Measurements from ENCODE around the gene RAD9A.

Gene RAD9A

GRCh38 chr11:67357831-67358670, 33.7 kb upstream of the RAD9A start:
- TF ChIP-seq CTCF (IDR thresholded peaks at IDR 0.05; ENCODE audit: low read length, missing control alignments), result no peak
- peak; percentile 49 for DNase-seq (ENCODE audit: low read depth)
- H3K4me3 ChIP-seq (replicated peaks; ENCODE audit: low read depth, low read length), result no peak overlapping the region

GRCh38 chr11:67364169-67364568, 27.6 kb upstream of the RAD9A start:
- DNase-seq (ENCODE audit: low read depth), result no peak
- TF ChIP-seq CTCF (IDR thresholded peaks at IDR 0.05; ENCODE audit: low read length, missing control alignments), result no peak

GRCh38 chr11:67364783-67365722, 26.7 kb upstream of the RAD9A start:
- no peak for TF ChIP-seq CTCF (IDR thresholded peaks at IDR 0.05; ENCODE audit: low read length, missing control alignments)
- H3K4me3 ChIP-seq (replicated peaks; ENCODE audit: low read depth, low read length), result no peak overlapping the region
- no peak for DNase-seq (ENCODE audit: low read depth)

More at GRCh38 chr11:67364169-67364568, 27.6 kb upstream of the RAD9A start:
- H3K4me3 ChIP-seq (replicated peaks; ENCODE audit: low read depth, low read length), result no peak overlapping the region

GRCh38 chr11:67365736-67366444, 25.9 kb upstream of the RAD9A start:
- DNase-seq (ENCODE audit: low read depth), result no peak
- H3K4me3 ChIP-seq (replicated peaks; ENCODE audit: low read depth, low read length), result peak overlapping the region; percentile 9
- no peak for TF ChIP-seq CTCF (IDR thresholded peaks at IDR 0.05; ENCODE audit: low read length, missing control alignments)

GRCh38 chr11:67366546-67366945, 25.2 kb upstream of the RAD9A start:
- TF ChIP-seq CTCF (IDR thresholded peaks at IDR 0.05; ENCODE audit: low read length, missing control alignments), result no peak
- DNase-seq (ENCODE audit: low read depth), result peak; percentile 68
- H3K4me3 ChIP-seq (replicated peaks; ENCODE audit: low read depth, low read length), result no peak overlapping the region

- peak; percentile 63 for DNase-seq (ENCODE audit: low read depth)
- TF ChIP-seq CTCF (IDR thresholded peaks at IDR 0.05; ENCODE audit: low read length, missing control alignments), result no peak
- no peak overlapping the region for H3K4me3 ChIP-seq (replicated peaks; ENCODE audit: low read depth, low read length)
Measured at GRCh38 chr11:67366961-67367760, 24.6 kb upstream of the RAD9A start.

Data from fibroblast of pulmonary artery (primary cell).